ENCODE results near the gene CHRNA9. TPM values are rescaled to one million over a fixed set of nuclear protein-coding genes. Genes with fewer than 3 reads are reported as not detected.

Gene CHRNA9
- total and polyA plus RNA-seq, 2 experiments from 2014 or later = 0.58 to 5.7 TPM

GRCh38 chr4:40331961-40332360, 3.2 kb upstream of the CHRNA9 start:
- H3K27ac ChIP-seq (ENCODE audit: low read depth) = no peak overlapping the region
- no peaks in the 10 kb centered on the region for H3K36me3 ChIP-seq (ENCODE audit: insufficient read depth)
- no peaks in the 10 kb centered on the region for H3K79me2 ChIP-seq (replicated peaks; ENCODE audit: insufficient read depth)
- Mint-ChIP-seq H3K27ac (no peak overlapping the region), H3K4me3 (no peak overlapping the region), H3K9me3 (peaks cover 5% of the 10 kb centered on the region; the same call in 1 of the 3 replicates), H3K4me1 (peaks cover 33% of the 10 kb centered on the region), H3K36me3 (ENCODE audit: low read depth) (peaks cover 4% of the 10 kb centered on the region; the same call in 1 of the 3 replicates), H3K27me3 (ENCODE audit: insufficient read depth, low read depth, poor library complexity) (peaks cover 19% of the 10 kb centered on the region)
- H2AFZ ChIP-seq = no peak overlapping the region
- DNase-seq (ENCODE audit: low spot score) (no peak), ATAC-seq (no peak)
- H3K27me3 ChIP-seq (ENCODE audit: insufficient read depth) = no peaks in the 10 kb centered on the region
- peaks cover 15% of the 10 kb centered on the region for H3K4me1 ChIP-seq (ENCODE audit: insufficient read depth)
- TF ChIP-seq EZH2 (IDR thresholded peaks at IDR 0.05; ENCODE audit: low read depth, unreplicated experiment) (no peak), POLR2AphosphoS5 (IDR thresholded peaks at IDR 0.05; ENCODE audit: low read depth) (no peak), ZNF462 (CRISPR knock-in tag; IDR thresholded peaks at IDR 0.05) (no peak), STAT1 (IDR thresholded peaks at IDR 0.05; ENCODE audit: unreplicated experiment) (no peak), NANOG (IDR thresholded peaks at IDR 0.05; ENCODE audit: borderline replicate concordance) (no peak), ZNF331 (CRISPR knock-in tag; IDR thresholded peaks at IDR 0.05; ENCODE audit: low read depth) (no peak)
- TF ChIP-seq, protein P1, sequence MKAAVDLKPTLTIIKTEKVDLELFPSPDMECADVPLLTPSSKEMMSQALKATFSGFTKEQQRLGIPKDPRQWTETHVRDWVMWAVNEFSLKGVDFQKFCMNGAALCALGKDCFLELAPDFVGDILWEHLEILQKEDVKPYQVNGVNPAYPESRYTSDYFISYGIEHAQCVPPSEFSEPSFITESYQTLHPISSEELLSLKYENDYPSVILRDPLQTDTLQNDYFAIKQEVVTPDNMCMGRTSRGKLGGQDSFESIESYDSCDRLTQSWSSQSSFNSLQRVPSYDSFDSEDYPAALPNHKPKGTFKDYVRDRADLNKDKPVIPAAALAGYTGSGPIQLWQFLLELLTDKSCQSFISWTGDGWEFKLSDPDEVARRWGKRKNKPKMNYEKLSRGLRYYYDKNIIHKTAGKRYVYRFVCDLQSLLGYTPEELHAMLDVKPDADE (IDR thresholded peaks at IDR 0.05) = no peak
- no peak overlapping the region for H3K4me2 ChIP-seq
- H3F3A ChIP-seq (replicated peaks; ENCODE audit: low read depth) = no peaks in the 10 kb centered on the region
- H4K20me1 ChIP-seq (replicated peaks; ENCODE audit: insufficient read depth) = no peaks in the 10 kb centered on the region
- no peaks in the 10 kb centered on the region; the same call in 1 of the 2 replicates for H3K9me2 ChIP-seq (ENCODE audit: insufficient read depth)
- no peak overlapping the region for H3K4me3 ChIP-seq
